ENCODE measurements around the gene IDE. TPM values are rescaled to one million over a fixed set of nuclear protein-coding genes. Genes with fewer than 3 reads are reported as not detected.
"Not testable (repeated sequence)": the region's sequence is repeated elsewhere in the genome, so short reads cannot be mapped to it uniquely, and the experiment has no call there.

IDE gene
- total and polyA plus RNA-seq, 2 of the 13 experiments (the other 11 are each of a cell fraction or from before 2014, with no cell fraction given), result 16.1 to 52.1 TPM

GRCh38 chr10:92463582-92463981, 110.3 kb downstream of the IDE start:
- Histone ChIP-seq H3K79me2 (ENCODE audit: insufficient read depth, low read length) (no peaks in the 10 kb centered on the region), H2AFZ (ENCODE audit: low read length) (no peak overlapping the region), H3K4me3 (replicated peaks in 1 of 3; ENCODE audit: insufficient read depth in 1 of 3, low read depth in 2 of 3, low read length in 3 of 3) (no peak overlapping the region), H3K4me2 (ENCODE audit: low read depth, low read length) (no peak overlapping the region), H4K20me1 (ENCODE audit: insufficient read depth, low read length) (no peaks in the 10 kb centered on the region), H3K9me3 (ENCODE audit: low read length) (no peaks in the 10 kb centered on the region), H3K36me3 (replicated peaks in 1 of 2; ENCODE audit: control insufficient read depth in 1 of 2, insufficient read depth in 2 of 2, low read length in 2 of 2) (peaks cover 4 to 61% of the 10 kb centered on the region in 2 experiments), H3K27me3 (ENCODE audit: control insufficient read depth in 1 of 2, insufficient read depth in 2 of 2, low read length in 2 of 2) (no peaks in the 10 kb centered on the region), H3K27ac (ENCODE audit: extremely low read length, insufficient read depth, low read length) (no peak overlapping the region), H3K9ac (ENCODE audit: insufficient read depth, low read depth, low read length) (no peak overlapping the region), H3K4me1 (ENCODE audit: insufficient read depth, low read length) (no peaks in the 10 kb centered on the region)
- TF ChIP-seq ZKSCAN5 (CRISPR knock-in tag; IDR thresholded peaks at IDR 0.05), result no peak
- no peak for TF ChIP-seq TFDP1 (CRISPR knock-in tag; IDR thresholded peaks at IDR 0.05; ENCODE audit: borderline replicate concordance)
- no peak for TF ChIP-seq ZNF431 (CRISPR knock-in tag; IDR thresholded peaks at IDR 0.05; ENCODE audit: borderline replicate concordance, low read depth)
- no peak for TF ChIP-seq ZNF17 (CRISPR knock-in tag; IDR thresholded peaks at IDR 0.05)
- no peak for TF ChIP-seq CHD2 (IDR thresholded peaks at IDR 0.05; ENCODE audit: low read depth, low read length)
- no peak for TF ChIP-seq UBTF (CRISPR knock-in tag; IDR thresholded peaks at IDR 0.05)
- no peak for TF ChIP-seq RARA (CRISPR knock-in tag; IDR thresholded peaks at IDR 0.05)
- TF ChIP-seq MTF2 (CRISPR knock-in tag; IDR thresholded peaks at IDR 0.05; ENCODE audit: borderline replicate concordance), result no peak
- no peak for TF ChIP-seq ZNF839 (CRISPR knock-in tag; IDR thresholded peaks at IDR 0.05; ENCODE audit: borderline replicate concordance)
- TF ChIP-seq MAFK (conservative IDR thresholded peaks at IDR 0.05 in 1 of 2, IDR thresholded peaks at IDR 0.05 in 1 of 2; ENCODE audit: low read length in 2 of 2), result peak; percentile 76 to 84
- TF ChIP-seq ATF5 (CRISPR knock-in tag; IDR thresholded peaks at IDR 0.05; ENCODE audit: low read depth), result no peak
- TF ChIP-seq ZNF3 (CRISPR knock-in tag; IDR thresholded peaks at IDR 0.05), result no peak
- no peak for TF ChIP-seq NCOA2 (CRISPR knock-in tag; IDR thresholded peaks at IDR 0.05)
- TF ChIP-seq MXD4 (CRISPR knock-in tag; IDR thresholded peaks at IDR 0.05), result no peak
- peak; percentile 88 for TF ChIP-seq MAFF (IDR thresholded peaks at IDR 0.05; ENCODE audit: low read depth, low read length)
- intact Hi-C loops (cut with micrococcal nuclease; ENCODE audit: unreplicated experiment) (no loop called here), in situ Hi-C loops (cut with HindIII; ENCODE audit: extremely low pct_ligation_motif_present, low pct_unique_long_range_greater_than_20kb) (no loop called here)
- no peak for DNase-seq (ENCODE audit: low spot score)
- no peak for FAIRE-seq
- no TSS peak for BruUV-seq (replicated peaks)
- no peak for ATAC-seq
- WGBS (ENCODE audit: low lambda C conversion rate), result 97% methylated on average over 5 of the region's 5 CpGs
- POLR2A ChIA-PET, result no interaction called here
- CTCF ChIA-PET (ENCODE audit: low intra/inter-chr PET ratio, low total read pairs), result no interaction called here

- intact Hi-C loops (cut with micrococcal nuclease; ENCODE audit: unreplicated experiment); in situ Hi-C loops (cut with HindIII; ENCODE audit: extremely low pct_ligation_motif_present, low pct_unique_long_range_greater_than_20kb); H3K27me3 ChIP-seq (ENCODE audit: control insufficient read depth in 1 of 2, insufficient read depth in 2 of 2, low read length in 2 of 2); CTCF ChIA-PET (ENCODE audit: low intra/inter-chr PET ratio, low total read pairs); H3K9me3 ChIP-seq (ENCODE audit: low read length); H3K4me3 ChIP-seq (replicated peaks in 1 of 3; ENCODE audit: insufficient read depth in 1 of 3, low read depth in 2 of 3, low read length in 3 of 3); H3K27ac ChIP-seq (ENCODE audit: extremely low read length, insufficient read depth, low read length); H4K20me1 ChIP-seq (ENCODE audit: insufficient read depth, low read length); DNase-seq (ENCODE audit: low spot score); ATAC-seq; H3K79me2 ChIP-seq (ENCODE audit: insufficient read depth, low read length); POLR2A ChIA-PET; H2AFZ ChIP-seq (ENCODE audit: low read length); H3K9ac ChIP-seq (ENCODE audit: insufficient read depth, low read depth, low read length); FAIRE-seq; H3K4me2 ChIP-seq (ENCODE audit: low read depth, low read length); BruUV-seq (replicated peaks): not testable (repeated sequence)
- Histone ChIP-seq H3K36me3 (replicated peaks in 1 of 2; ENCODE audit: control insufficient read depth in 1 of 2, insufficient read depth in 2 of 2, low read length in 2 of 2) (peaks cover 6 to 31% of the 10 kb centered on the region in 2 experiments; a peak in 4 of 5 replicates), H3K4me1 (ENCODE audit: insufficient read depth, low read length) (peaks cover 14% of the 10 kb centered on the region)
- WGBS (ENCODE audit: low lambda C conversion rate), result 90% methylated on average over 4 of the region's 6 CpGs
Observed at GRCh38 chr10:92454955-92455354, 118.9 kb downstream of the IDE start.

Measured in HepG2 (cell line).